Measurements from ENCODE around the gene LIN28A. TPM values are rescaled to one million over a fixed set of nuclear protein-coding genes. Genes with fewer than 3 reads are reported as not detected.

LIN28A gene
- total and polyA plus RNA-seq, 2 donors, result under 0.01 to 0.05 TPM

- Histone ChIP-seq H3K4me1 (ENCODE audit: control insufficient read depth in 2 of 2, insufficient read depth in 2 of 2, low read length in 2 of 2) (peaks cover 2 to 3% of the 10 kb centered on the region in 2 donors), H3K4me3 (ENCODE audit: low read length in 2 of 2) (no peak overlapping the region), H3K36me3 (ENCODE audit: control insufficient read depth in 2 of 2, insufficient read depth in 2 of 2, low read length in 1 of 2) (peaks cover 29 to 50% of the 10 kb centered on the region in 2 donors), H3K27me3 (ENCODE audit: control insufficient read depth in 2 of 2, insufficient read depth in 1 of 2, low read length in 1 of 2) (no peaks in the 10 kb centered on the region), H3K9me3 (ENCODE audit: control insufficient read depth in 2 of 2, insufficient read depth in 1 of 2, low read length in 1 of 2) (no peaks in the 10 kb centered on the region), H3K27ac (ENCODE audit: low read depth in 1 of 2, low read length in 1 of 2) (no peak overlapping the region)
- no peak for DNase-seq (ENCODE audit: low read depth in 6 of 9, low spot score in 9 of 9)
- 97% methylated on average over 6 of the region's 6 CpGs for WGBS
Measured at GRCh38 chr1:26478988-26479387, 68.4 kb downstream of the LIN28A start.

Other genes starting within 250 kb of the LIN28A start
- gene C1orf232, start 241.9 kb upstream of the LIN28A start, total RNA-seq, result not detected
- gene C1orf232, start 241.9 kb upstream of the LIN28A start, polyA plus RNA-seq, result not detected
- 17.4 TPM for gene ZNF593, start 240.9 kb upstream of the LIN28A start, total RNA-seq
- 79.0 TPM for gene ZNF593, start 240.9 kb upstream of the LIN28A start, polyA plus RNA-seq
- not detected for gene ZNF593OS, start 239.0 kb upstream of the LIN28A start, total RNA-seq
- gene ZNF593OS, start 239.0 kb upstream of the LIN28A start, polyA plus RNA-seq, result 0.87 TPM
- 1.1 TPM for gene CNKSR1, start 233.3 kb upstream of the LIN28A start, total RNA-seq
- 9.5 TPM for gene CNKSR1, start 233.3 kb upstream of the LIN28A start, polyA plus RNA-seq
- not detected for gene CATSPER4, start 220.2 kb upstream of the LIN28A start, total RNA-seq
- gene CATSPER4, start 220.2 kb upstream of the LIN28A start, polyA plus RNA-seq, result 0.07 TPM
- gene CEP85, start 176.6 kb upstream of the LIN28A start, total RNA-seq, result 18.7 TPM
- gene CEP85, start 176.6 kb upstream of the LIN28A start, polyA plus RNA-seq, result 9.7 TPM
- 43.3 TPM for gene SH3BGRL3, start 130.7 kb upstream of the LIN28A start, total RNA-seq
- 261 TPM for gene SH3BGRL3, start 130.7 kb upstream of the LIN28A start, polyA plus RNA-seq
- gene UBXN11, start 104.2 kb upstream of the LIN28A start, total RNA-seq, result 12.7 TPM
- 42.7 TPM for gene UBXN11, start 104.2 kb upstream of the LIN28A start, polyA plus RNA-seq
- 1,020 TPM for gene CD52, start 92.9 kb upstream of the LIN28A start, total RNA-seq
- gene CD52, start 92.9 kb upstream of the LIN28A start, polyA plus RNA-seq, result 1,113 TPM
- gene CRYBG2, start 56.7 kb upstream of the LIN28A start, total RNA-seq, result 0.76 TPM
- 7.3 TPM for gene CRYBG2, start 56.7 kb upstream of the LIN28A start, polyA plus RNA-seq
- gene ZNF683, start 38.1 kb upstream of the LIN28A start, total RNA-seq, result 0.57 TPM
- 2.1 TPM for gene ZNF683, start 38.1 kb upstream of the LIN28A start, polyA plus RNA-seq
- gene DHDDS, start 21.5 kb downstream of the LIN28A start, total RNA-seq, result 20.3 TPM
- 18.4 TPM for gene DHDDS, start 21.5 kb downstream of the LIN28A start, polyA plus RNA-seq
- gene HMGN2, start 61.6 kb downstream of the LIN28A start, total RNA-seq, result 1,167 TPM
- gene HMGN2, start 61.6 kb downstream of the LIN28A start, polyA plus RNA-seq, result 1,143 TPM
- gene RPS6KA1, start 118.9 kb downstream of the LIN28A start, total RNA-seq, result 36.8 TPM
- gene RPS6KA1, start 118.9 kb downstream of the LIN28A start, polyA plus RNA-seq, result 30.4 TPM

All from thymus (tissue), 11 donors.